Measurements from ENCODE around the gene PDXK.

DNA sequence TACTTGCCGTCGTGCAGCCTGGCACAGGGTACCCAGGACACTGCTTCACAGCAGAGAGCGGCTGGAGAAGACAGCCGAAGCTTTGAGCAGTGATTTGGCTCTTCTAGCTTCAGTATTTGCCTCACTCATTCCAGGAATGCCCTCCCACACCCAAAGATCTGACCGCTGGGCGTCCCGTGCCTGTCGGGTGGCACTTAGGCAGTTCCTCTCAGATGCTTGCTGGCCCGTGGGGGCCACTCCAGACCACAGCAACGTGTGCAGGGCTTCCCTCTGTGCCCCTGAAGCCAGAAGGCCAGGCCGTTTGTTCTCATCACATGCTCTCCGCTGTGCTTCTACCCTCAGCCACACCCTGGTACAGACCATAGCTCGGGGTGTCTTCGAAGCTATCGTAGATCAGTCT, 42.5 kb upstream of the PDXK start:
- TF ChIP-seq EP300 (IDR thresholded peaks at IDR 0.05; ENCODE audit: borderline replicate concordance in 1 of 2, low read depth in 1 of 2, low read length in 1 of 2): no peak
- TF ChIP-seq NRF1 (IDR thresholded peaks at IDR 0.05; ENCODE audit: low read depth, low read length): no peak
- no peak for TF ChIP-seq GABPA (IDR thresholded peaks at IDR 0.05; ENCODE audit: low read depth)
- TF ChIP-seq, protein P1, sequence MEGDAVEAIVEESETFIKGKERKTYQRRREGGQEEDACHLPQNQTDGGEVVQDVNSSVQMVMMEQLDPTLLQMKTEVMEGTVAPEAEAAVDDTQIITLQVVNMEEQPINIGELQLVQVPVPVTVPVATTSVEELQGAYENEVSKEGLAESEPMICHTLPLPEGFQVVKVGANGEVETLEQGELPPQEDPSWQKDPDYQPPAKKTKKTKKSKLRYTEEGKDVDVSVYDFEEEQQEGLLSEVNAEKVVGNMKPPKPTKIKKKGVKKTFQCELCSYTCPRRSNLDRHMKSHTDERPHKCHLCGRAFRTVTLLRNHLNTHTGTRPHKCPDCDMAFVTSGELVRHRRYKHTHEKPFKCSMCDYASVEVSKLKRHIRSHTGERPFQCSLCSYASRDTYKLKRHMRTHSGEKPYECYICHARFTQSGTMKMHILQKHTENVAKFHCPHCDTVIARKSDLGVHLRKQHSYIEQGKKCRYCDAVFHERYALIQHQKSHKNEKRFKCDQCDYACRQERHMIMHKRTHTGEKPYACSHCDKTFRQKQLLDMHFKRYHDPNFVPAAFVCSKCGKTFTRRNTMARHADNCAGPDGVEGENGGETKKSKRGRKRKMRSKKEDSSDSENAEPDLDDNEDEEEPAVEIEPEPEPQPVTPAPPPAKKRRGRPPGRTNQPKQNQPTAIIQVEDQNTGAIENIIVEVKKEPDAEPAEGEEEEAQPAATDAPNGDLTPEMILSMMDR (IDR thresholded peaks at IDR 0.05): no peak
- TF ChIP-seq RXRA (IDR thresholded peaks at IDR 0.05; ENCODE audit: borderline replicate concordance, low read depth): no peak
- TF ChIP-seq SIN3A (IDR thresholded peaks at IDR 0.05; ENCODE audit: borderline replicate concordance, low read depth, low read length): no peak
- TF ChIP-seq SMC3 (IDR thresholded peaks at IDR 0.05; ENCODE audit: low read depth, low read length): no peak
- TF ChIP-seq FOXM1 (IDR thresholded peaks at IDR 0.05; ENCODE audit: low read depth): no peak
- TF ChIP-seq, protein P2, sequence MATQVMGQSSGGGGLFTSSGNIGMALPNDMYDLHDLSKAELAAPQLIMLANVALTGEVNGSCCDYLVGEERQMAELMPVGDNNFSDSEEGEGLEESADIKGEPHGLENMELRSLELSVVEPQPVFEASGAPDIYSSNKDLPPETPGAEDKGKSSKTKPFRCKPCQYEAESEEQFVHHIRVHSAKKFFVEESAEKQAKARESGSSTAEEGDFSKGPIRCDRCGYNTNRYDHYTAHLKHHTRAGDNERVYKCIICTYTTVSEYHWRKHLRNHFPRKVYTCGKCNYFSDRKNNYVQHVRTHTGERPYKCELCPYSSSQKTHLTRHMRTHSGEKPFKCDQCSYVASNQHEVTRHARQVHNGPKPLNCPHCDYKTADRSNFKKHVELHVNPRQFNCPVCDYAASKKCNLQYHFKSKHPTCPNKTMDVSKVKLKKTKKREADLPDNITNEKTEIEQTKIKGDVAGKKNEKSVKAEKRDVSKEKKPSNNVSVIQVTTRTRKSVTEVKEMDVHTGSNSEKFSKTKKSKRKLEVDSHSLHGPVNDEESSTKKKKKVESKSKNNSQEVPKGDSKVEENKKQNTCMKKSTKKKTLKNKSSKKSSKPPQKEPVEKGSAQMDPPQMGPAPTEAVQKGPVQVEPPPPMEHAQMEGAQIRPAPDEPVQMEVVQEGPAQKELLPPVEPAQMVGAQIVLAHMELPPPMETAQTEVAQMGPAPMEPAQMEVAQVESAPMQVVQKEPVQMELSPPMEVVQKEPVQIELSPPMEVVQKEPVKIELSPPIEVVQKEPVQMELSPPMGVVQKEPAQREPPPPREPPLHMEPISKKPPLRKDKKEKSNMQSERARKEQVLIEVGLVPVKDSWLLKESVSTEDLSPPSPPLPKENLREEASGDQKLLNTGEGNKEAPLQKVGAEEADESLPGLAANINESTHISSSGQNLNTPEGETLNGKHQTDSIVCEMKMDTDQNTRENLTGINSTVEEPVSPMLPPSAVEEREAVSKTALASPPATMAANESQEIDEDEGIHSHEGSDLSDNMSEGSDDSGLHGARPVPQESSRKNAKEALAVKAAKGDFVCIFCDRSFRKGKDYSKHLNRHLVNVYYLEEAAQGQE (IDR thresholded peaks at IDR 0.05; ENCODE audit: low read depth, low read length): no peak
- no peak for TF ChIP-seq YY1 (IDR thresholded peaks at IDR 0.05; ENCODE audit: low read depth)
- no peak for TF ChIP-seq POLR2AphosphoS5 (IDR thresholded peaks at IDR 0.05; ENCODE audit: low read depth, low read length)
- TF ChIP-seq RAD21 (IDR thresholded peaks at IDR 0.05; ENCODE audit: low read length): no peak

All from SK-N-SH (cell line).